Stimulated activated CD8-positive, alpha-beta memory T cell treated with anti-CD3 and anti-CD28 coated beads, Interleukin-15, amount 100 ng/mL, for 24 hours (primary cell): ENCODE results near the gene CHST1.

Experiments used
- DNase-seq: peaks from one replicate; pipeline ENCODE4 v3.0.0-alpha.2; 2020; ENCODE audit warnings: low read depth

The CHST1 gene

DNA sequence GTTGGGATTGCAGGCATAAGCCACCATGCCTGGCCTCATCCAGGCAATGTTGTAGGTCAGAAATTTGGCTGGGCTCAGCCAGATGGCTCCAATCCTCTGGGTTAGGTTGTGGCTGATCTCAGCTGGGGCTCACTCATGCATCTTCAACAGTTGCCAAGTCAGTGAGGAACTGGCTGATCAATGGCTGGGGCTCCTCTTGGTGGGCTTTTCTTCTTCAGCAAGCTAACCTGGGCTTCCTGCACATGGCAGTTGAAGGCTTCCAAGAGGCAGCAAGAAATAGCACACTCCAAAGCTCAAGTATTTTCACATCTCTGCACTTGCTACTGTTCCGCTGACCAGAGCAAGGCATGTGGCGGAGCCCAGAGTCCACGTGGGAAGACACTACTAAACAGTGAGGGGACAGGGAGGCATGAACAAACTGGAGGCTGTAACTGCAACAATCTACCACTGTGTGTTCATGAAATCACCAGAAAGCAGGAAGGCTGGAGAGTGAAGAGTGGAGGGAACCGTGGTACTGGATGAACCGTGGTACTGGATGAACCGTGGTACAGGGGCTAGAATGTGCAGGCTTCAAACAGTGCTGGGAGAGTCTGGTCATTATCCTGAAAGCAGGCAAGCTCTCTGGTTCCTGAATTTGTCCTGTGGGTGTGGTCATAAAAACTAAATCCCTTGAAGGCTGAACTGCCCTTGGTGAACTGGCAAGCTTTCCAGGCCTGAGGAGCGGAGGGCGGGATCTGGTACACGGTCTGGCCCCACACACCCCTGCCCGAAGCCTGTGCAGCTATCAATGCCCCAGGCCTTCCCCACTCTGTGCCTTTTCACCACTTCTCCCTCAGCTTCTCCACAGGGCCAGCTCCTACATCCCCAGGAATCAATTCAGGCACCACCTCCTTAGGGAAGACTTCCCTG lies 20.2 kb downstream of the CHST1 start:
- DNase-seq, result no peak

DNA sequence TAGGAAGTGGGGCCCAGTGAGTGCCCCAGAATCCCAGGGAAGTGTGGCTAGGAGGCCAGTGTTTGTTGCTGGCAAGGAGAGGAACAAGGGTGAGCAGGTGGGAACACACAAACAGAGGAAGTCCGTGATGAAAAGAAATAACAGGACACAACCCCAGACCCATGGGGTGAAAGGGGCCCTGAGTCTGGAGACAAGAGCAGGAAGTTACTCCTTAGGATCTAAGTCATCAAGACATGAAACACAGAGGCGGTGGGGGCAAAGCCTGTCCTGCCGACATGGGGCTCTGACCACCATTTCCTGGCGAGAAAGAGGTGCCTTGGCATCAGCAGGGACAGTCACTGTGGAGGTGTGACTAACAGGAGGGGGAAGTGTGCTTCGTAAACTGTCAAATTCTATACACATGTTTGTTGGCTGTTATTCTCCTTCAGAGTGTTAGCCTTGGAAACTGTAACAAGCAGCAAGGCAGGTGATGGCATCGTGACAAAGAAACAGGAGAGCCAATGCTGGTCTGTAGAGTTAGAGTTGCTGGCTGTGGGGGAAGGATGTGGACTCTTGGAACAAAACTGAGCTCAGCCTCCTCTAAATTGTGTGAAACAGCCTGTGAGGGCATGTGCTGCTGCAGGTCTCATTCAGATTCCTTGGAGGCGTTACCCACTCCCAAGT lies 21.7 kb downstream of the CHST1 start:
- DNase-seq, result no peak

DNA sequence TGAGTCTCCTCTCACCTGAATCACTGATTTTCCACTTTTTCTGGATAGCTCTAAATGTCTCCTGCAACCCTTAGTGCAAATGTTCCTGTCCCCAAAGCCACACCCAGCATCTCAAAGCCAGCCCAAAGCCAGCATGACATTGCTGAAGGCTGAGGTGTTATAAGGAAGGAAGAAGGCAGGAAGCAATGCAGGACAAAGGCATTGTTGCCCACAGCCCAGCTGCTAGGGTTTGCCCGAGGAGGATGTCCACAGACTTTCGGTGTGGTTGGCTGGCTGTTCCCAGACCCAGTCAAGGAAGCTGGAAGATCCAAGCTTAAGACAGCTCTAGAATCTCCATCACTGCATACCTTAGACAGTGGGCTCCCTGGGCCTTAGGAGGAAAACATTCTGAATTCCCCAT lies 23.5 kb downstream of the CHST1 start:
- no peak for DNase-seq

DNA sequence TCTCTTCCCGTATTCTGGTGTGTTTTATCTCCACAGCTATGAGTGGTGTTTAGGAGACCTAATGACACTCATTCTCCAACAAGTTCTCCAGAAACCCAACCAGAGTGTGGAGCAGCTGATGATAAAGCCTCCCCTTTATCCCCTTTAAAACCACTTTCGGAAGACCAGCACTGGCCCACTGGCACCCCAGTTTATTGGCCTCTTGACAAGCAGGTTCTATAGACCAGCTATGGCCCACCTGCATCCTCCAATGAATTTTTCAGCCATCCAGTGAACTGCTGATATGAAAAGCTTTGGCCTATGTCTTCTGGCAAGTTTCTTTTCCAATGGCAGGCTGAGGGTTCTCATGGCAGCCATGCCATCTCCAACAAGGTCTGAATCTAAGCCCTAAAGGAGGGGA lies 27.4 kb downstream of the CHST1 start:
- no peak for DNase-seq

DNA sequence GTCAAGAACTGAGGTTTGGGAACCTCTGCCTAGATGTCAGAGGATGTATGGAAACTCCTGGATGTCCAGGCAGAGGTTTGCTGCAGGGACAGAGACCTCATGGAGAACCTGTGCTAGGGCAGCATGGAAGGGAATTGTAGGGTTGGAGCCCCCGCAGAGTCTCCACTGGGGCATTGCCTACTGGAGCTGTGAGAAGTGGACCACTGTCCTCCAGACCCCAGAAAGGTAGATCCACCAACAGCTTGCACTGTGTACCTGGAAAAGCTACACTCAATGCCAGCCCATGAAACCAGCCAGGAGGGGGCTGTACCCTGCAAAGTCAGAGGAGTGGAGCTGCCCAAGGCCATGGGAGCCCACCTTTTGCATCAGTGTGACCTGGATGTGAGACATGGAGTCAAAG lies 29.5 kb downstream of the CHST1 start:
- DNase-seq, result no peak

DNA sequence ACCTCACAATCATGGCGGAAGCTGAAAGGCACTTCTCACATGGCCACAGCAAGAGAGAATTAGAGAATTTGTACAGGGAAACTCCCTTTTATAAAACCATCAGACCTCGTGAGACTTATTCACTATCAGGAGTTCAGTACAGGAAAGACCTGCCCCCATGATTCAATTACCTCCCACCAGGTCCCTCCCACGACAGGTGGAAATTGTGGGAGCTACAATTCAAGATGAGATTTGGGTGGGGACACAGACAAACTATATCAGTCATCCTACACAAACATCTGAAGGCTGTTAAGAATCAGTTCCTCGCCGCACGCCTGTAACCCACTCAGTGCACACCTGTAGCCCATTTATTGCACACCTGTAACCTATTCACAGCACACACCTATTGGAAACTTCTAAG lies 39.8 kb downstream of the CHST1 start:
- no peak for DNase-seq

DNA sequence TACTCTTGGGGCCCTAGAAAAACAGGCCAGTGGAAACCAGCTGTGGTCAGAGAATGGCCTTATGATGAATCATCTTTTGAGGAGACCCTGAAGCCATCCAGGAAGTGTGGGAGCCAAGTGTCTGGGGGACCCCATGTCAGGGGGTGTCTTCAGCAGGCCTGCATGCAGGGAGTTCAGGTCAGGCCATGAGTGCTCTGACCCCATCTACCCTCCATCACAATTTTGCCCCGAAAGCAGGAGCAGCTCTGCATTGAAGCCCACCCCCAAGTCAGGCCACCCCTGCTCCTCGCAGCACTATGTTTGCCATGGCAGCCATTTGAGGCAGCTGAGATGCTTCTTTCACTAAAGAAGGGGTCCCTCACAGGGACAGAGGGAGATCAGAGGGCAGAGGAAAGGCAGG lies 41.3 kb downstream of the CHST1 start:
- no peak for DNase-seq

DNA sequence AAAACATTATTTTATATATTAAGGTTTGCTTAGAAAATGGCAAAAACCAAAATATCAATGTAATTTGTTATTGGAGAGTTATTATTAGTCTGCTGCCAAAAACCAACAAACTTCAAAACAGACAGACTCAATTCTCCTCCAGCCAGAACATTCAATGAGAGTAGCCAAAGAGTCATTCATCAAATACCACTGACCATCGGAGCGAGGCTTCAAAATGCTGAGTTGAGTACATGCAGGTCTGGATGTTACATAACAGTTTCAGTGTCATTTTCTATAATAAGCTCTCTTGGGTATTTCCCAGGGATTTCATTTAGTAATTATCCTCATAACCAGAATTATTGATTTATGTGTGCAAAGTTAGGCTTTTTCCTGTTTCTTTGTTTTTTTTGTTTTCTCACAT lies 42.6 kb downstream of the CHST1 start:
- DNase-seq, result no peak

DNA sequence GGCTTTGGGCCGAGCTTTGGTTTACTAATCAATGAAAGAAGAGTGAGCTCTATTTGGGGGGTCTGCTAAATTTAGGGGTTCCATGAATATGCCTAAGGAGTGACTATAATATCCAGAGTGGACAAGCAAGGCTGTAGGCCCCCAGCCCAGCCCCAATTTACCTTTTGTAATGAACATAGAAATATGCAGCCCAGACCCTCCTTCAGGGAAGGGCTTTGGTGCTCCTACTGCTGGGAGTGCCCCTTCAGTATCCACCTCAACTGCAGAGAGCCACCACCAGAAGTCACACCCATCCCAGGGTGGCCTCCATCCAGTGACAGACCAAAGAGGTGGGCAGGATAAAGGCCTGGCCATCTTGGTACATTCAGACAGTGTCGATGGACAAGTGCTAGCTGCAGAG lies 43.1 kb downstream of the CHST1 start:
- no peak for DNase-seq

DNA sequence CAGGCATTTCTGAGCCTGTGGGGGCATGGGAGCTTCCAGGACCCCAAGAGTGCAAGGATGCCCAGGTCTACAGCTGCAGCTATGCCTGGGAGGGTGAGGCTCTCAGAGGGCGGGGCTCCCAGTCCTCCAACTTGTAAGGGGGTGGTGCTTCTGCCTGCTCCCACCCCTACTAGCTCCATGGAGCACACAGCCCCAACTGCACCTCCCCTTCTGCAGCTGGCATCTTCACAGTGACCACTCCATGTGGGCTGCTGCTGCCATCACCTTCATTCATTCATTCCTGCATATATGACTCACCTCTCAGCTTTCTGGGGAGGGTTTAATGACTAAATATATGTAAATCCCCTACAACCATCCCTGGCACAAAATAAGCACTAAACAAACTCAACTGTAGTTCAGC lies 43.8 kb downstream of the CHST1 start:
- no peak for DNase-seq

DNA sequence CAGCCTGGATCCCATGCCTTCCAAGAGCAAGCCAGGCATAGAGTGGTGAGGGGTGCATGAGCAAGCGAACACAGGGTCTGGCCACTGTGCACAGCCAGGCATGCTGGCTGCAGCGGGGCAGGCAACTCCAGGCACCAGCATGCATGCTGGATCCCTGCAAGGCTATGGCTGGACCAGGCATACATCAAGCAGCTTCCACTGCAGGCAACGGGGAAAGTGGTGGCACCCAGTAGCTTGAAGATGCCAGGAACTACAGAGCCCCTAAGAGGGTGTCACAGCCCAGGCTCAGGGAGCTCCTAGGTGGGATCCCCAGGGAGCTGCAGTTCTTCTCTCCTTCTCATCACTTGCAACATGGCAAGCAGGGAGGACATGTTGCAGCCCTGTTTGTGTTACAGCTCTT lies 45.2 kb downstream of the CHST1 start:
- no peak for DNase-seq

DNA sequence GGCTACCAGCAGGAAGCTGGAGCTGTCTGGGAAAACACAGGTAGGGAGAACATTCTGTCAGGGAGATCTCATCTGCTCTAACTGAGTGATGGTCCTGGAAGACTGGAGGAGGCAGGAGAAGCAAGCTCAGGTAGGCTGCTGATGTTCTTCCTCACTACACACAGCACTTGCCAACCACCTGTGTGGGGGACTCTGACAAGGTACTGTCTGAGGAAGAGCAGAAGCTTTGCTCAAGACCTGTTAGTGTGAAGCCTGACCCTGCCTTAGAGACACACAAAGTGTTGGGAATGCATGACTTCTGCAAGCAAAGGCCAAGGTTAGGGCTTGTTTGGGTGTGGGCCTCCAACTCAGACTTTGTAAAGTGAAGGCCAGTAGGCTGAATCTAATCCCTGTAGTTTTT lies 46.5 kb downstream of the CHST1 start:
- no peak for DNase-seq

DNA sequence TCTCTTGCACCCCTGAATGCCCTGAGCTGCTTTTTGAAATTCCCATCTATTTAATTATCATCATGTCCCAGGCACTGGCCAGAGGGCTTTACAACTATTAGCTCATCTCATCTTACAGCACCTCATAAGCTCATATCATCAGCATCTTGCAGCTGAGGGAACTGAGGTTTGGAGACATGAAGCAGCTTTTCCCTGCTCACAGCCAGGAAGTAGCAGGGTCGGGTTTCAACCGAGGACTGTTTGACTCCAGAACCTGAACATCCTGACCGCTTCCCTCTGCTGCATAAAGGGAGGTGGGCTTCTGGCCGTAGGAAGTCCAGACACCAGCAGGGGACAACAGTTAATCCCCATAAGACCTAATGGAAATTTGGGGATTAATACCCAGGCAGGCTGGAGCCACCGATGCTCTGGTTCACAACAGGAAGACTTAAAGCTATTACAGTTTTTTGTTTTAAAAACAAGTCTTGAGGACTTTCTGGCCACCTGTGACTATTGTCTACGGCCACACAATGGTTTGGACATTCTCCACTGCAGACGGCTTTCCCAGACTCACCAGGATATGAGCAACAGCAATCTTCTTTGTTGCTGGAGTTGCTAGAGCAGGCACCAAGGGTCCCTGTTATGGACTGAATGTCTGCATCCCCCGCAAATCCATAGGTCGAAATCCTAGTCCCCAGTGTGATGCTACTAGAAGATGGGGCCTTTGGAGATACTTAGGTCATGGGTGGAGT lies 47.4 kb downstream of the CHST1 start:
- DNase-seq, result no peak

DNA sequence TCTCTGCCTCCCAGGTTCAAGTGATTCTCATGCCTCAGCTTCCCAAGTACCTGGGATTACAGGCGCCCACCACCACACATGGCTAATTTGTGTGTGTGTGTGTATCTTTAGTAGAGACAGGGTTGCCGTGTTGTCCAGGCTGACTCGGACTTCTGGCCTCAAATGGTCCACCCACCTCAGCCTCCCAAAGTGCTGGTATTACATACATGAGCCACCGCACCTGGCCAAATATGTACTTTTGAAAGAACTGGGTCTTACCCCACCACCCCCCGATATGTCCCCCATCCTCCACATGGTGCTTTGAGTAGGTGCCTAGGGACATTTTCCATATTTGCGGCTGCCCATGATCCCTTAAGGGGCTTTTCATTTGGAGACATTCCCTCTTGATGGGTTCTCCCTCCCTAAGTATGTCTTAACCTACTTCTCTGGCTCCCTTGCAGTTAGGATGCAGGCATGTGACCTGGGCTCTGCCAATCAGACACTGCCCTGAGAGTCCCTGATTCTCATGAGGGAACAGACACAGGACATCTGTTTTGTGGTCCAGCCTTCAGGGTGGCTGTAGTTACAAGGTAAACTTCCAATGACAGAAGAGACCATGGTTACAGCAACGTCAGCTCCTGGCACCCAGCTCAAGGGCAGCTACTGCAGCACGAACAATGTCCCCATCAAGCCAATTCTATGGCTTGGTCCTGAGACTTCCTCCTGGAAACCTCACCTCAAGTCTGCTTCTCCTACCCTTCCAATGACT lies 48.4 kb downstream of the CHST1 start:
- no peak for DNase-seq

DNA sequence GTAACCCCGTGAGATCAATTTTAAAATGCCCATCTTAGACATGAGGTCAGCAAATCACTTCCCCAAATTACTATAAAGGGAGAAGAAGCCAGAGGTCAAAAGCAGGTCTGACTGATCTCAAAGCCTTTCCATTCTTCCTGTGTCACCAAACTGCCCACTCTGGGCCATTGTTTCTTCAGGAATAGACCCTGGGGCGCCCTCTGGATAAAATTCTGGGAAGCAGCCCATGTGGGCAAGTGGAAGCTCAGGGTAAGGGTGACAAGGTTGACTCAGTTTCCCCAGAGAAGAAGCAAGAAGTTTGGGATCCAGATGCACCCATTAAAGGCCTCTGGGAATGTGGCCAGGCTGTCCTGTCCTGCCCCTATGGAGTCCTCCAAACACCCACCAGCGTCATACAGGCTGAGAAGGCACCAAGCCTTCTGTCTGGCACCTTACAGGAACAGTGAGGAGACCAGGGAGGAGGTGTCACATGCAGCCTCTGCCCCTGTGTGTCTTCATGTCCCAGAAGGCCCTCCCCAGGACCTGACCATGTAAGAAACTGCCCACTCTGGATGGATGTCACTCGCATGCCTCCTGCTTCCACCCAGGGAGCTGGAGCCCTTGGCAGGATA lies 50.1 kb downstream of the CHST1 start:
- DNase-seq, result no peak

DNA sequence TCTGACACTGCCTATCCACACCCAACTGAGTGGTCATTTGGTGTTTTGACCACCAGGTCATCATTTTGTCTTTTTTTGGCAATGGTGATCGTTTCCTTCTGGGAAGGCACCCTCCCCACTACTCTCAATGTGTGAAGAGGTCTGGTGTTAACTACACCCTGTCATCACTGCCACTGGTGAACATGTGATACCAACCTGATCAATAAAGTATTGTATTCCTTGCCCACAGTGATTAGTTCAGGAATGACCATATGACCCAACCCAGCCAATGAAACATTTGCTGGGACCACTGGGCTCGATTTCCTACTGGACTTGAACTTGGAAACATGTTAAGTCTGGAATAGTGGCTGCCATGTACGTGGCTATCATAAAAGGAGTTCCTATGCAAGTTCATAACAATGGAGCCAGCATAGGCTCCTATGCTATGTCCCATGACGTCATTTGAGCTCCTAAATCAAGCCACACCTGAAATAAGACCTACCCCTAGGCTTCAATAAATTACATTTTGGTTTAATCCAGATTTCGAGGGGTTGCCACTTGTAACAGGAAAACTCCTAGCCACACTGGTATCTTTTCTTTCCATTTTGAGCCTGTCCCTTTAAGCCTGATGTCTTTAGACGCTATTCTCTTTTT lies 51.1 kb downstream of the CHST1 start:
- no peak for DNase-seq

DNA sequence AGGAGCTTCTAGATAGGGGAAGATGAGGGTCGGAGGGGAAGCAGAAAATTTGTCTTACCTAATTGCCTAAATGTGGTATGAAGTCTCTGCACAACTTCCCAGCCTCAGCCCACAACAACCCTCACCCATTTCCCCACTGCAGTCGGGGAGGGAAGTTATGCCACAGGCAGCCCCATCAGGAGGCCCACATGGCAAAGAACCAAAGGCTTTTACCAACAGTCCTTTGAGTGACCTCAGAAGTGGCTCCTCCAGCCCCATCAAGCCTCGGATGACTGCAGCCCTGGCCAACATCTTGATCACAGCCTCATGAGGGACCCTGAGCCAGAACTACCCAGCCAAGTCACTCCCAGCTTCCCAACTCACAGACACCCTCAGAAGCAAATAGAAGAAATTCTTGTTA lies 54.8 kb downstream of the CHST1 start:
- no peak for DNase-seq

DNA sequence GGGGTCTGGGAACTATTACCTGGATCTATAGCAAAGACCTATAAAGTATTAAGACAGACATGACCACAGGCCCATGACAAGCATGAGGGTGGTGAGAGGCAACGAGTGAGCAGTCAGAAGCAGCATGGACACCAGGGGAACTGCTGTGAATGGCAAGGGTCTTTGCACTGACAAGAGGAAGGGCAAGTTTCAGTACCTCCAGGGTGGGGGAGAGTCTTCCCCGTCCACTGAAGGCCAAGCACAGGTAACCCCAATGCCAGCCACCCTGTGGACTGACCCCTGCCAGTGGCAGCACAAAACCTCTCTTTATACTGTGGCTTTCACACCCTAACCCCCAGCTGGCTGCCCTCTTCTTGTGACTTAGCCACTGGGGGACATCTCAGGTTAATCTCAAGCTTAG lies 55.5 kb downstream of the CHST1 start:
- DNase-seq, result no peak

DNA sequence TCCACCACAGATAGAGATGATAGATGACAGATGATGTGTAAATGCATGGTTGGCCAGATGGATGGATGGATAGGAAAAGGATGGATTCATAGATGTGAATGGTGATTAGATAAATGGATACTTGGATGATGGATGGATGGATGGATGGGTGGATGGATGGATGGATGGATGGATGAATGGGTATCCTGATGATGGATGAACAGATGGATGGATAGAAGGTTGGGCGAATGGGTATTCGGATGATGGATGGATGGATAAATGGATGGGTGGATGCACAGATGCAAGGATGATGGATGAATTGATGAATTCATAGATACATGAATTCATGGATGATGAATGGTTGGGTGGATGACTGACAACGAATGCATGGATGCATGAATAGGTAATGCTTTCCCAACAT lies 56.1 kb downstream of the CHST1 start:
- no peak for DNase-seq

DNA sequence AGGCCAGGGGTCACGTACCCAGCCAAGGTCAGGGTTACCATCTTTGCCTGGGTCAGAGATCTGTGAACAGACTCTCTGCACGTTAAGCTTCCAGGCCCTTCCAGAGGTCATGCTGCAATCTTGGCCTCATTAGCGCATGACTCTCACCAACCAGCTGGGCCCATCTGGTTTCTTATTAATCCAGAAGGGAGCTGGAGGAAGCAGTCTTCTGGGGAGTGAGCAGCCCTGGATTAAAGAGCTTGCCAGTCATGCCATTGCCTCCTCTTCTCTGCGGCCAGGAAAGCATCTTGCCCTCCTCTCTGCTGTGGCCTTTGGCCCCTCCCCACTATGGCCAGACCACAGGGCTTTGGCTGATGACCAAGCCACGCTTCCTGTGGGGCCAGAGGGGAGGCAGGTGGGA lies 57.4 kb downstream of the CHST1 start:
- DNase-seq, result no peak

DNA sequence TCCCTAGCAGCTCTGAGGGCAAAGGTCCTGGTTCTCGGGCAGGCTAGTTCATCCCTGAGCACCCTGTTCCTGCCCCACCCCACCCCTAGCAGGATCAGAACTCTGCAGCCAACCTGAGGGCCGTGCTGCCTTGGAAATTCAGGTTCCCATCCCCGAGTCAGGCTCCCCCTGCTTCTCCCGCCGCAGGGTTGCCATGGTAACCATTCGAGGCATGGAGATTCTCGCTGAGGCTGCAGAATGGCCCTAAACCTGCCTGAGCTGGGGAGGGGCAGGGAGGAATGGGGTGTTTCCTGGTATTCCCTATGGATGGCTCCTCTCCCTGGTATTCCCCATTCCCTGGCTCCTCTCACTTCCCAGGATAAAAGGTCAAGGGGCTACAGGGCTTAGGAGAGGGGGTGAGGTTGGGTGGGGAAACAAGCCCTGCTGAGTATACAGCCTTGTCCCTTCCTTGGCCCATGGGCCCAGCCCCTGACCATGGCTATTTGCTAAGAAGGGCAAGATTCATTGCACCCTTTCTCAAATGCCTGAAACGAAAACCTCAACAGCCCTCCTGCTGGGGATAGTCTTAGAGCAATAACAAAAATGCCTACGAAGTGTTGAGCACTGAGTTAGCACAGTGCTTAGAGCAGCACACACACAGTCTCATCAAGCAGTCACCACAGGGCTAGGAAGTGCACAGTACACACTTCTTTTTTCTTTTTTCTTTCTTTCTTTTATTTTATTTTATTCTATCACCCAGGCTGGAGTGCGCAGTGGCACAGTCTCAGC lies 58.7 kb downstream of the CHST1 start:
- no peak for DNase-seq
